Brain microvascular endothelial cell (primary cell): Measurements from ENCODE around the gene KIRREL3.

Experiments used
- DNase-seq: peaks from one replicate; pipeline ENCODE4 v3.0.0-alpha.2; 2020
- H3K27ac ChIP-seq: fragments of 250-450 bp; sonication (Bioruptor Pico); 2 replicates; pipeline ENCODE4 v1.5.1; 2020; ENCODE audit warnings: mild to moderate bottlenecking, moderate library complexity
- H3K27me3 ChIP-seq: fragments of 250-450 bp; sonication (Bioruptor Pico); replicated peaks from 2 replicates; pipeline ENCODE4 v1.5.1; 2020; ENCODE audit warnings: mild to moderate bottlenecking
- H3K36me3 ChIP-seq: fragments of 250-450 bp; sonication (Bioruptor Pico); replicated peaks from 2 replicates; pipeline ENCODE4 v1.5.1; 2020; ENCODE audit warnings: mild to moderate bottlenecking
- H3K4me3 ChIP-seq: 2 replicates; pipeline ENCODE4 v1.5.1; 2011; ENCODE audit warnings: low read depth, mild to moderate bottlenecking, control low read depth, low read length, moderate library complexity
- CTCF ChIP-seq: IDR thresholded peaks from 2 replicates; pipeline ENCODE4 v1.5.1; 2011; ENCODE audit warnings: low read depth, mild to moderate bottlenecking, moderate library complexity, low read length, control low read depth, inconsistent platforms; ENCODE audit errors: missing control alignments
- in situ Hi-C: cut with HindIII; loops from 2 replicates; pipeline ENCODE4 v1.10.0; 2017; ENCODE audit warnings: low sequenced_read_pairs, low pct_ligation_motif_present

The KIRREL3 gene

GRCh38 chr11:126926376-126926791 is 74.2 kb downstream of the KIRREL3 start:
- no peak for TF ChIP-seq CTCF
- no peak for DNase-seq
- in situ Hi-C loops, result no loop called here
- H3K27ac ChIP-seq, result no peak overlapping the region
- no peaks in the 10 kb centered on the region for H3K27me3 ChIP-seq
- H3K36me3 ChIP-seq, result no peaks in the 10 kb centered on the region
- H3K4me3 ChIP-seq, result no peak overlapping the region

DNA sequence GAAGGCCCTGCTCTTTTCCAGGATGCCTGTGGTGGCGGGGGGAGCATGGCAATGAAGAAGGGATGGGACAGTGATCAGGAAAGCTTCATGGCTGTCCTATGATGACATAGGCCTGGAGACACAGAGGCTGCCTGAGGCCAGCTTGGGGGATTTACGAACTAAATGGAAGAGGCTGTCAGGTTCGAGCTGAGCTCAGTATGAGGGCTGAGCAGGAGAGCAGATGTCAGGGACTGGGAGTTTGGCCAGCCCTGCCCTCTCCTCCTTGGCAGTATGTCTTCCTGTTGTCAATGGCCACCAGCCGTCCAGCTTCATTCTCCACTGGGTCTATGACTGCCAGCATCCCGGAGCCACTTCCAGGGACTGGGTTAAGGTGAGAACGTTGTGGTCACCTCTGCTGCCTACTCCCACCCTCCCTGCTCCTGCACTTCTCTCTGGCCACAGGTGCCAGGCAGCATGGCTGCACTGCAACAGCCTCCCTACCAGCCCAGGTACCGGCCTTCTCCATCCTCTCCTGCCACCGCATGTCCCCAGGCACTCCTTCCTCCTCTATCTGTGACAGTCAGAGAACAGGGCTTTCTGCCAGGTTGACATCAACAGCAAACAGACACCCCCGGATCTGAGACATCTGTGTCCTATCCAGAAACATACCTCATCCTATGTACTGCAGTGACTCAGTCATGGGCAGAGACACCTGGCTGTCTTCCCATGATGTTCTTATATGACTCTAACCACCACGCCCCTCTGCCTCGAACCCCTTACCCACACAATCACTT is 75.1 kb downstream of the KIRREL3 start:
- no peak overlapping the region for H3K4me3 ChIP-seq
- no peak for TF ChIP-seq CTCF
- in situ Hi-C loops, result no loop called here
- no peak overlapping the region for H3K27ac ChIP-seq
- no peaks in the 10 kb centered on the region for H3K36me3 ChIP-seq
- H3K27me3 ChIP-seq, result no peaks in the 10 kb centered on the region
- DNase-seq, result no peak

GRCh38 chr11:126924376-126925040 is 76.1 kb downstream of the KIRREL3 start:
- Histone ChIP-seq H3K27ac (no peak overlapping the region), H3K4me3 (no peak overlapping the region), H3K36me3 (no peaks in the 10 kb centered on the region), H3K27me3 (no peaks in the 10 kb centered on the region)
- in situ Hi-C loops, result no loop called here
- DNase-seq, result no peak
- TF ChIP-seq CTCF, result no peak

DNA sequence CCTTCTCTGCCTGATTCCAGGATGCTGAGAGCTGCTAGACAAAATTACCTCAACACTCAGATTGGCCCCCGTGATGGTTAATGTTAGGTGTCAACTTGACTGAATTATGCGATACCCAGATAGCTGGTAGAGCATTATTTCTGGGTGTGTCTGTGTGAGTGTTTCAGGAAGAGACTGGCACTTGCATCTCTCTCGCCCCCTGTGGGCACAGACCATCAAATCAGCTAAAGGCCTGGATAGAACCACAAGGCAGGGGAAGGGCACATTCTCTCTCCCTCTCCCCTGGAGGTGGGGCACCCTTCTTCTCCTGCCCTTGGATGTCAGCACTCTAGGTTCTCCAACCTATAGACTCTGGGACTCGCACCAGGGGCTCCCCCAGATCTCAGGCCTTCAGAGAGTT is 79.7 kb downstream of the KIRREL3 start:
- no peaks in the 10 kb centered on the region for H3K36me3 ChIP-seq
- no peak overlapping the region for H3K4me3 ChIP-seq
- no peak for DNase-seq
- no peaks in the 10 kb centered on the region for H3K27me3 ChIP-seq
- H3K27ac ChIP-seq, result no peak overlapping the region
- TF ChIP-seq CTCF, result peak; percentile 12
- in situ Hi-C loops, result no loop called here

- H3K27me3 ChIP-seq, result no peaks in the 10 kb centered on the region
- no peak for DNase-seq
- in situ Hi-C loops, result no loop called here
- no peak for TF ChIP-seq CTCF
- no peaks in the 10 kb centered on the region for H3K36me3 ChIP-seq
- no peak overlapping the region for H3K27ac ChIP-seq
- no peak overlapping the region for H3K4me3 ChIP-seq
Observed at GRCh38 chr11:126919147-126919823, 81.3 kb downstream of the KIRREL3 start.
